ENCODE data around the gene ADGRE1. TPM values are rescaled to one million over a fixed set of nuclear protein-coding genes. Genes with fewer than 3 reads are reported as not detected.
"Not testable (repeated sequence)": the region's sequence is repeated elsewhere in the genome, so short reads cannot be mapped to it uniquely, and the experiment has no call there.

Gene ADGRE1, protein sequence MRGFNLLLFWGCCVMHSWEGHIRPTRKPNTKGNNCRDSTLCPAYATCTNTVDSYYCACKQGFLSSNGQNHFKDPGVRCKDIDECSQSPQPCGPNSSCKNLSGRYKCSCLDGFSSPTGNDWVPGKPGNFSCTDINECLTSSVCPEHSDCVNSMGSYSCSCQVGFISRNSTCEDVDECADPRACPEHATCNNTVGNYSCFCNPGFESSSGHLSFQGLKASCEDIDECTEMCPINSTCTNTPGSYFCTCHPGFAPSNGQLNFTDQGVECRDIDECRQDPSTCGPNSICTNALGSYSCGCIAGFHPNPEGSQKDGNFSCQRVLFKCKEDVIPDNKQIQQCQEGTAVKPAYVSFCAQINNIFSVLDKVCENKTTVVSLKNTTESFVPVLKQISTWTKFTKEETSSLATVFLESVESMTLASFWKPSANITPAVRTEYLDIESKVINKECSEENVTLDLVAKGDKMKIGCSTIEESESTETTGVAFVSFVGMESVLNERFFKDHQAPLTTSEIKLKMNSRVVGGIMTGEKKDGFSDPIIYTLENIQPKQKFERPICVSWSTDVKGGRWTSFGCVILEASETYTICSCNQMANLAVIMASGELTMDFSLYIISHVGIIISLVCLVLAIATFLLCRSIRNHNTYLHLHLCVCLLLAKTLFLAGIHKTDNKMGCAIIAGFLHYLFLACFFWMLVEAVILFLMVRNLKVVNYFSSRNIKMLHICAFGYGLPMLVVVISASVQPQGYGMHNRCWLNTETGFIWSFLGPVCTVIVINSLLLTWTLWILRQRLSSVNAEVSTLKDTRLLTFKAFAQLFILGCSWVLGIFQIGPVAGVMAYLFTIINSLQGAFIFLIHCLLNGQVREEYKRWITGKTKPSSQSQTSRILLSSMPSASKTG
- 0.13 TPM for polyA plus RNA-seq (ENCODE audit: insufficient read length)

DNA sequence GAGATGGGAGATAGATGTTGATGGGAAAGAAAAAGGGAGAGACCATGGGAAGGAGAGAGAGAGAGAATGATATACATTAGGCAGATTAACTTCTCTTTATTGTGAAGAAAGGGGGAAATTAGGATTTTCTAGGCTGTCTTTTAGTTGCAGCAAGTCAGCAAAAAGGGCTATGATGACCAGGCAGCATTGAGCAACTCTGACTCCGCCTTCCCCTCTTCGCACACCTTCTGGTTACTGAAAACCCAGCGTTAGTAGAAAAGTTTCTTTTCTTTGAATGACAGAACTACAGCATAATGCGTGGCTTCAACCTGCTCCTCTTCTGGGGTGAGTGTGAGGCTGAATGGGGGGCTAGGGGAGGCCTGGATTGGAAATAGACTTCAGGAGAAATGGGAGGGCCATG is at the start of gene ADGRE1:
ADGRE1 (plus strand) TSS at position 264 of the 400 bp plus-strand sequence; CDS start at position 294, 30 bp downstream.
- no peak for DNase-seq (ENCODE audit: low read depth)

DNA sequence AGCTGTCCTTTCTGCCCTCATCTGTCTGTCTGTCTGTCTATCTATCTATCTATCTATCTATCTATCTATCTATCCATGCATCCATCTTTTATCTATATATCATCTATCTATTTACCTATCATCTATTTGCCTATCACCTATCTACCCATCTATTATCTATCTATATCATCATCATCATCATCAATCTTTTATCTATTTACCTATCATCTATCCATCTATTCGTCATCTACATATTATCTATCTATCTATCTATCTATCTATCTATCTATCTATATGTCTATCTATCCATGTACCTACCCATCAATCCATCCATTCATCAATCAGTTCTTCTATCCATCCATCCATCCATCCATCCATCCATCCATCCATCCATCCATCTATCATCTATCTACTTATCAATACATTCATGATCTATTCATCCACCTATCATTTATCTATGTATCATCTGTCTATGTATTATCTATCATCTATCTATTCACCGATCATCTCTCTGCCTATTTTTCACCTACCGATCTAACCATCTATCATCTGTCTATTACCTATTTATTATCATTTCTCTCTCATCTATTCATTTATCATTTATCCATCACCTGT is 49.2 kb upstream of the ADGRE1 start:
- no peak for DNase-seq (ENCODE audit: low read depth)

DNA sequence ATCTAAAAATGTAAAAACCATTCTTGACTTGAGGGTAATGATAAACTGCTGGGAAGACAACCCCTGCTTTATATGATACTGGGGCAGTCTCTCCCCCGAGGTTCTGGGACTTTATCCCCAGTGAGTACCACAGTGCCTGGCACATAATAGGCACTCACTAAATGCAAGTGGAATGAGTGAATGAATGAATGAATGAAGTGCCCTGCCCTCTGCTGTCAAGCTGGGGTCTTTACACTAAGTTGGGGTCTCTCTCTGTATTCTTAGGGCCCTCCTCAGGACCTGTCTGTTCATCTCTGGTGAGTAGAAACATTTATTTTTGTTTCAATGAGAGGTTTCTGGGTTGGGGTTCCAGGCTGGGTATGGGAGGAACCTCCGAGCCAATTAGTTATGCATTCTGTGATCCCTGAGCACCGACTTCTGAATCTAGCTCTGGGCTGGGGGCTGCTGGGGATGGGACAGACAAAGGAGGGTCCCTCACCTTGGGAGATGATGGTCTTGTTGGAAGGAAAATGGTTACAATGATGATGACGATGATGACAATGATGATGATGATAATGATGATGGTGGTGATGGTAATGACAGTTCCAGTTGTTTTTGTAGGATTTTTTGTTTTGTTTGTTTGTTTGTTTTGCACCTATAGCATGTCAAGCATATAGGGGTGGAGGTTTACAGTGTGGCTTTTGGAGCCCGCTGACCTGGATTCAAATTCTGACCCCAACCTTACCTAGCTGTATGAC is 44.3 kb upstream of the ADGRE1 start:
- DNase-seq (ENCODE audit: low read depth): no peak

DNA sequence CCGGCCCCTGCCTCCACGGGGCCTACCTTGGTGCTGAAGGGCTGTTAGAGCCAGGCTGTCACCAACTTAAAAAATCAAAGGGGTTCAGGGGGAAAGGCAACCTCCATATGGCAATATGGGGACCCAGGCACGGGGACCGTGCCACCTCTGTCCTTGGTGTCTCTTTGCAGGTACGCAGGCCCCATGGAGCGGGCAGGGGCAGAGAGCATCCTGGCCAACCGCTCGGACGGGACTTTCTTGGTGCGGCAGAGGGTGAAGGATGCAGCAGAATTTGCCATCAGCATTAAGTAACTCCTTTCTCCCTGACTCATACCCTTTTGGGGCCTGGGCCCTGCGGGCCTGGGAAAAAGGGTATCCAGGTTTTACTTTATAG is 39.6 kb upstream of the ADGRE1 start:
- no peak for DNase-seq (ENCODE audit: low read depth)

DNA sequence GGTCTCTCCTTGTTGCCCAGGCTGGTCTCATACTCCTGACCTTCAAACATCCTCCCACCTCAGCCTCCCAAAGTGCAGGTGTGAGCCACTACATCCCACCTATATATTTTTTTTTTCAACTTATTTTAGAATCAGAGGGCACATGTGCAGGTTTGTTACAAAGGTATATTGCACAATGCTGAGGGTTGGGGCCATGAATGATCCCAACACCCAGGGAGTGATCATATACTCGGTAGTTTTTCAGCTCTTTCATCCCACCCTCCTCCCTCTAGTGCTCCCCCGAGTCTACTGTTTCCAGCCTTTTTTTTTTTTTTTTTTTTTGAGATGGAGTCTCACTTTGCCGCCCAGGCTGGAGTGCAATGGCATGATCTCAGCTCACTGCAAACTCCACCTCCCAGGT is 38.4 kb upstream of the ADGRE1 start:
- no peak for DNase-seq (ENCODE audit: low read depth)

DNA sequence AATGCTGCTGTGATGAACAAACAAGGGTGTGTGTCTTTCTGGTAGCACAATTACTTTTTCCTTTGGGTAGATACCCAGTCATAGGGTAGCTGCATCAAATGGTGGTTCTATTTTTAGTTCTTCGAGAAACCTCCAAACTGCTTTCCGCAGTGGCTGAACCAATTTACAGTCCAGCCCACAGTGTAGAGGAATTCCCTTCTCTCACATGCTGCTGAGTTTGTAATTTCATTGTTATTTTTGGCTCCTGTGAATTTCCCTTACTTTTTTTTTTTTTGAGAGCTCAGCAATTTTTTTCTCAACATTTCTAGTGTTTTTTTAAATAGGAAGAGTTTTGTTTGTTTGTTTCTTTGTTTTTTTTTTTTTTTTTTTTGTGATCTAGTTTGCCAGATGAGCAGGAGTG is 37.5 kb upstream of the ADGRE1 start:
- peak; percentile 9 for DNase-seq (ENCODE audit: low read depth)

DNA sequence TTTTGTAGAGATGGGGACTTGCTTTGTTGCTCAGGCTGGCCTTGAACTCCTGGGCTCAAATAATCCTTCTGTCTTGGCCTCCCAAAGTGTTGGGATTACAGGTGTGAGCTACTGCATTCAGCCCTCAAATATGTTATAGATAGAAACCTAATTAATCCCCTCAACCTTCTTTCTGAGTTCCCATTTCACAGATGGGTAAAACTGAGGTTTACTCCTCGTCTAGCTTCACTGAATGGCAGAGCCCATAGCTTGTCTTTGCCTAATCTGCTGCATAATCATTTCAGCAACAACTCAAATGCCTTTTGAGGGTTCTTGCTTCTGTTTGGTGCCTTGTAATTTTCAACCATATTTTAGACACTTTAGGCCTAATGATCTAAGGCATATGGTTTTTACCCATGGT is 36.0 kb upstream of the ADGRE1 start:
- no peak for DNase-seq (ENCODE audit: low read depth)

DNA sequence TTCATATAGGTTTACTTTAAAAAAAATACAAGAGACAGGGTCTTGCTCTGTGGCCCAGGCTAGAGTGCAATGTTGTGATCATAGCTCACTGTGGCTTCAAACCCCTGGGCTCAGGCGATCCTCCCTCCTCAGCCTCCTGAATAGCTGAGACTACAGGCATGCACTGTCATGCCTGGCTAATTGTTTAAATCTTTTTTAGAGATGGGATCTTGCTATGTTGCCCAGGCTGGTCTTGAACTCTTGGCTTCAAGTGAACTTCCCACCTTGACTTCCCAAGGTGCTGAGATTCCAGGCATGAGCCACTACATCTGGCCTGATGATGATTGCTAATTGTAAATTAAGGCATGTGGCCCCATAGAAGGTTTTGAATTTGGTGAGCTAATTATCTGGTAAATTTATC is 35.4 kb upstream of the ADGRE1 start:
- no peak for DNase-seq (ENCODE audit: low read depth)

DNA sequence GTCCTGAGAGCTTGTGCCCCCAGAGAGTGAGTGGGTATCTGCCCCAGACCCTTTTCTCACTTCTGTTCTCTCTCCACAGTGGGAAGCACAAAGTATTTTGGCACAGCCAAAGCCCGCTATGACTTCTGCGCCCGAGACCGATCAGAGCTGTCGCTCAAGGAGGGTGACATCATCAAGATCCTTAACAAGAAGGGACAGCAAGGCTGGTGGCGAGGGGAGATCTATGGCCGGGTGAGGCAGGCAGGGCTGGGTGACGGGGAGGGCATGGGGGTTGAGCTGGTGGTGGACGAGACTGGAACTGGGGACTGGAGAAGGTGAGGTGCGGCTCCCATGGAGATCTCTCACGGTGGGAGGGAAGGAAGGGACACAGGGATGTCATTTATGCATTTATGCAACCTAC is 33.5 kb upstream of the ADGRE1 start:
- DNase-seq (ENCODE audit: low read depth): no peak

DNA sequence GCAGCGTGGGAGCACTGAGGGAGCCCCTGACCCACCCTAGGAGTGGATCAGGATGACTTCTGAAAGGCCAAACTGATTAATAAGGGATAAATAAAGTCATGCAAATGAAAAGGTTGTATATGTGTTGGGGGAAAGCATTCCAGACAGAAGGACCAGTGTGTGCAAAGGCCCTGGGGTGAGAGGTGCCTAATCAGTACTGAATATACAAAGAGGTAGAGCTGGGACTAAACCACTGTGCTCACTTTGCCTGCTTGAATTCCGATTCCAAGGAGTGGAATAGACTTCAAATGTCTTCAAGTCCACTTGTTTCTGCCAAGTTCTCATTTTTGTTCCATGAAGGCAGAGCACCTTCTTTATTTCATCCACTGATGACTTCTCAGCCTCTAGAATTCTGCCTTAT is 32.6 kb upstream of the ADGRE1 start:
- no peak for DNase-seq (ENCODE audit: low read depth)

DNA sequence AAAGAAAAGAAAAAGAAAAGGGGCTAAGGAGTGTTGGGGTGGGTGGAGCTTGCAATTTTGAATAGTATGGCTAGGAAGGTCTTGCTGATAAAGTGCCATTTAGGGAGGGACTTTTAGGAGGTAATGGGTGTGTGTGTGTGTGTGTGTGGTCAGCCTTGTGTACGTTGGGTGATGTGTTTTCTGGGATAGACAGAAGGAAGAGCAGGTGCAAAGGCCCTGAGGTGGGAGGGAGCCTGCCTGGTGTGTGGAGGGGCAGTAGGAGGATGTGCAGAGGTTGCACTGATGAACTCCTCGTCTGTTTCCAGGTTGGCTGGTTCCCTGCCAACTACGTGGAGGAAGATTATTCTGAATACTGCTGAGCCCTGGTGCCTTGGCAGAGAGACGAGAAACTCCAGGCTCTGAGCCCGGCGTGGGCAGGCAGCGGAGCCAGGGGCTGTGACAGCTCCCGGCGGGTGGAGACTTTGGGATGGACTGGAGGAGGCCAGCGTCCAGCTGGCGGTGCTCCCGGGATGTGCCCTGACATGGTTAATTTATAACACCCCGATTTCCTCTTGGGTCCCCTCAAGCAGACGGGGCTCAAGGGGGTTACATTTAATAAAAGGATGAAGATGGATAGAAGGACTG is 30.5 kb upstream of the ADGRE1 start:
- no peak for DNase-seq (ENCODE audit: low read depth)

DNA sequence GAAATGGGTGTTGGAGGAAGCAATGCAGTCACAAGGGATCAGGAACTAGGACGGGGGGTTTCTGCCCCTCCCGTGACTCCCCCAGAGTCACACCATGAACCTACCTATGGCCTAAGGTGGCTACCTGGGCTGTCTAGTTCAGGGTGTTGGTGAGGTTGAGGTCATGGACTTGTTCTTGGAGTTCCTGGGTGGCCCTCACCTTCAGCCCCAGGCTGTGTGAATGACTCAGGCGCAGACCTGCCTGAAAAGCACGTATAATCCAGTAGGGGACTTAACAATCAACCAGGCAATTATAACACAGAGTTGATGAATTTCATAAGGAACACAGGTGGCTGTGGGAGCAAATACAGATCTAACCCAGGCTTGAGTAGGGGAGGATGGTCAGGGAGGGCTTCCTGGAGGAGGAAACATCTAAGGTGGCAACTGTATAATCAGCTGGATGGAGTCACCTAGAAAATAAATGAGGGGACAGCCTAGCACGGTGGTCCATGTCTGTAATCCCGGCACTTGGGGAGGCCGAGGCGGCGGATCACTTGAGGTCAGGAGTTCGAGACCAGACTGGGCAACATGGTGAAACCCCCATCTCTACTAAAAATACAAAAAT is 25.6 kb upstream of the ADGRE1 start:
- DNase-seq (ENCODE audit: low read depth): no peak

DNA sequence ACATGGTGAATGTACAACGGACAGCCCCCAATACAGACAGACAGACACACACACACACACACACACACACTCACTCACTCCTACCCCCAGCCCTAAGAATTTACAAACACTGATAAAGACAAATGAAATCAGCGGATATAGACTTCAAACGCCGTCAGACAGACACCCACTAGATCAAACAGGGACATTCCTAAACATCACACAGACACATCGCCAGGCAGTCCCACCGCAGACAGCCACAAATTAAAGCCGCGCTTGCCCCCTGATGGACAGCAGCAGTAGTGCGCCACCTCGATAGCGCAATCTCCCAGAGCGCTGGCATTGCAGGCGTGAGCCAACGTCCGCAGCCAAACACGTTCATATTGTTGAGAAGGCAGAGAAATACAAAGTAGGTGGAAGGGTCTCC is 24.7 kb upstream of the ADGRE1 start:
- DNase-seq (ENCODE audit: low read depth): peak; percentile 20

DNA sequence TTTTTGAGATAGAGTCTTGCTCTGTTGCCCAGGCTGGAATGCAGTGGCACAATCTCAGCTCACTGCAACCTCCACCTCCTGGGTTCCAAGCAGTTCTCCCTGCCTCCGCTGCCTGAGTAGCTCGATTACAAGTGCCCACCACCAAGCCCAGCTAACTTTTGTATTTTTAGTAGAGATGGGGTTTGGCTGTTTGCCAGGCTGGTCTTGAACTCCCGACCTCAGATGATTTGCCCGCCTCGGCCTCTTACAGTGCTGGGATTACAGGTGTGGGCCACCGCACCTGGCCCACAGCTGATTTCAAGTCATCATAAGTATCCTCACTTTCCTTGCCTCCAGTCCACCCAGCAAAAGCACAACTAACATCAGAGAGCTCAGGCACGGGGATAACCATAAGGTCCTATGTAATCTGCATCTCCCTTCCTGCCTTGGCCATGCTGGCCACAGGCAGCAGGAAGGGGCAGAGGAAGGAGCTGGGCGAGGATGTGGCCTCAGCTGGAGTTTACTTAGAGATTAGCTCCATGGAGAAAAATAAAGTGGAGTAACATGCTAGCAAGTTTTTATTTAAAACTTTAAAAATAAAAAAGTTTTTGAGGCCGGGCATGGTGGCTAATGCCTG is 22.9 kb upstream of the ADGRE1 start:
- DNase-seq (ENCODE audit: low read depth): no peak

DNA sequence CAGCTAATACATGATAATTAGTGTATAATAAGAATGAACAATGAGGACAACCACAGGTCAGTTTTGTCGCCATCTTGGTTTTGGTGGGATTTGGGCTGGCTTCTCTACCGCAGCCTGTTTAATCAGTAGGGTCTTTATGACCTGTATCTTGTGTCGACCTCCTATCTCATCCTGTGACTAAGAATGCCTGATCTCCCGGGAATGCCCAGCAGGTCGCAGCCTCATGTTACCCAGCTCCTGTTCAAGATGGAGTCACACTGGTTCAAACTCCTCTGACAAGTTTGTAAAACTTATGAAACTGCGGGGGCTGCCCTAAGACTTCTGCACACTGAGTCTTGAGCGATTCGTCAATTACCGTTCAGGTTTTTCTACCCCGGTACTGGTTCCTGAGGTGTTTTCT is 21.5 kb upstream of the ADGRE1 start:
- no peak for DNase-seq (ENCODE audit: low read depth)

DNA sequence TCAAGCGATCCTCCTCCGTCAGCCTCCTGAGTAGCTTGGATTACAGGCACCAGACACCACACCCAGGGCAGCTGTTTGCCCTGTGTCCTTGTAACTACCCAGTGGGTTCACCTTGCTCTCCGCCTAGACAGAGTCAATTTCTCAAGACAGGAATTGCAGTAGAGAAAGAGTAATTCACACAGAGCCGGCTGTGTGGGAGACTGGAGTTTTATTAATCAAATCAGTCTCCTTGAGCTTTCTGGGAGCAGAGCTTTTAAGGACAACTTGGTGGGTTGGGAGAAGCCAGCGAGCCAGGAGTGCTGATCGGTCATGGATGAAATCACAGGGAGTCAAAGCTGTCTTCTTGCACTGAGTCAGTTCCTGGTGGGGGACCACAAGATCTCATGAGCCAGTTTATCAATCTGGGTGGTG is 20.6 kb upstream of the ADGRE1 start:
- no peak for DNase-seq (ENCODE audit: low read depth)

DNA sequence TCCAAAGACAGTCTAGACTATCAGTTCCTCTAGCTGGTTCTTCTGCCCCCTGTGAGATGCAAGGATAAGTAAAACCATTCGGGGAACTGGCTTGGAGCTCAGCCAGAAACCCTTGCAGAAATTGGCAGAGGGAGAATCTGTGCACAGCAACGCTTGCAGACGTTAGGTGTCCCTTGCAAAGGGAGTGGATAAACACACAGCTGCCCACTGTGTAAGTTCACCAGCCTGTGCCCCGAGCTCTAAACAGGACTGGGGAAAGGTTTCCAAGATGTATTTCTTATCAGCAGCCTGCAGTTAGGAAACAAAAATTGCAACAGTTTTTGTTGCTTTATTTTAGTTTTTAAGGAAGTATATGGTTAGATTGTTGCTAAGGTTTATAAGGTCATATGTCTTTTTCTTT is 19.0 kb upstream of the ADGRE1 start:
- no peak for DNase-seq (ENCODE audit: low read depth)

DNA sequence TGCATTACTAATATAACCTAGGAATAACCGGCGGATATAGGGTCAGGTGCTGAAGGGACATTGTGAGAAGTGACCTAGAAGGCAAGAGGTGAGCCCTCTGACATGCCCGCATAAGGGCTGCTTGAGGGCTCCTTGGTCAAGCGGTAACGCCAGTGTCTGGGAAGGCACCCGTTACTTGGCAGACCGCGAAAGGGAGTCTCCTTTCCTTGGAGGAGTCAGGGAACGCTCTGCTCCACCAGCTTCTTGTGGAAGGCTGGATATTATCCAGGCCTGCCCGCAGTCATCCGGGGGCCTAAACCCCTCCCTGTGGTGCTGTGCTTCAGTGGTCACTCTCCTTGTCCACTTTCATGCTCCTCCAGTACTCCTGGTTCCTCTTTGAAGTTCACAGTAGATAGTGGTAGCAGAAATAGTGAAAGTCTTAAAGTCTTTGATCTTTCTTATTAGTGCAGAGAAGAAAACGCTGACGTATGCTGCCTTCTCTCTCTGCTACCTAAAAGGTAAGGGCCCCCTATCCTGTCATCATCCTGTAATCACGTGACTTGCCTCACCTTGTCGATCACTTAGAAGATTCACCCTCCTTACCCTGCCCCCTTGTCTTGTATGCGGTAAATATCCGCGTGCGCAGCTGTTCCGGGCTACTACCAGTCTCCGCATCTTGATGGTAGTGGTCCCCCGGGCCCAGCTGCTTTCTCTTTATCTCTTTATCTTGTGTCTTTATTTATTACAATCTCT is 18.1 kb upstream of the ADGRE1 start:
- DNase-seq (ENCODE audit: low read depth): not testable (repeated sequence)

DNA sequence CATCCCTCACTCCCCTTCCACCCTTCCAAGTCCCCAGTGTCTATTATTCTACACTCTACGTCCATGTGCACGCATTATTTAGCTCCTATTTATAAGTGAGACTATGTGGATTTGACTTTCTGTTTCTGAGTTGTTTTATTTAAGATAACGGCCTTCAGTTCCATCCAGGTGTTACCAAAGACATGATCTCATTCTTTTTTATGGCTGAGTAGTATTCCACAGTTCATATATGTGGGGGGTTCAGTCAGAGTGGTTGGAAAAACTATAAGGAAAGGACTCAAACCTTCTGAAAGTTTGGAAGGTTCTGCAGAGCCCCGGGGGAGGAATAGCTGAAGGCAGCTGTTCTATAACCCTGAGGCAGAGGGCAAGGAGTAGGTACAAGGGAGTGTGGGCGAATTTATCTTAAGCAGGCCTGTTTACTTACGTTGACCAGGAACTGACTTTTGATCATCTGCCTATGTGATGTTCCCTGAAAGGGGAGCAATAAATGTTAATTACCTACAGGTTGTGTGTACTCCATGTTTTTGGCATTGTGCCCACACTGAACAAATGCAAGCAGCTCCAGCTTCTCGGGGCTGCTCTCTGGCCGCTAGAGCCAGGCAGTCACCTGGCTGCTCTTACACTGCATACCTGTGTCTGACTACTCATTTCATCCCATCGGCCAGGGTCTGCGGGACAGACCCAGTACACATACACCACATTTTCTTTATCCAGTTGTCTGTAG is 13.5 kb upstream of the ADGRE1 start:
- no peak for DNase-seq (ENCODE audit: low read depth)

Measured in forelimb muscle (tissue), 1 donor.